Fibroblast of pulmonary artery (primary cell): Measurements from ENCODE around the gene CDH3.

Experiments
- DNase-seq: peaks from one replicate; pipeline ENCODE4 v3.0.0-alpha.2; 2010; ENCODE audit warnings: low read depth
- H3K4me3 ChIP-seq: replicated peaks from 2 replicates; pipeline ENCODE4 v1.5.1; 2011; ENCODE audit warnings: low read depth, mild to moderate bottlenecking, control low read depth, low read length, moderate library complexity
- CTCF ChIP-seq: IDR thresholded peaks from 2 replicates; pipeline ENCODE4 v1.5.1; 2011; ENCODE audit warnings: mild to moderate bottlenecking, control low read depth, low read length, inconsistent platforms; ENCODE audit errors: missing control alignments

CDH3 gene

GRCh38 chr16:68659412-68660358 is 14.6 kb downstream of the CDH3 start:
- H3K4me3 ChIP-seq = no peak overlapping the region
- no peak for TF ChIP-seq CTCF
- DNase-seq = no peak

GRCh38 chr16:68660359-68660795 is 15.3 kb downstream of the CDH3 start:
- DNase-seq = no peak
- no peak overlapping the region for H3K4me3 ChIP-seq
- TF ChIP-seq CTCF = no peak

- H3K4me3 ChIP-seq = no peak overlapping the region
- no peak for TF ChIP-seq CTCF
- DNase-seq = no peak
Measured at GRCh38 chr16:68662035-68662434, 16.9 kb downstream of the CDH3 start.

- DNase-seq = no peak
- H3K4me3 ChIP-seq = no peak overlapping the region
- no peak for TF ChIP-seq CTCF
Measured at GRCh38 chr16:68664297-68664696, 19.2 kb downstream of the CDH3 start.

- no peak overlapping the region for H3K4me3 ChIP-seq
- DNase-seq = no peak
- no peak for TF ChIP-seq CTCF
Measured at GRCh38 chr16:68665501-68665900, 20.4 kb downstream of the CDH3 start.

- no peak for TF ChIP-seq CTCF
- no peak overlapping the region for H3K4me3 ChIP-seq
- no peak for DNase-seq
Measured at GRCh38 chr16:68668266-68668665, 23.2 kb downstream of the CDH3 start.
